Transverse colon (tissue), 4 donors: Measurements from ENCODE around the gene FAIM2. TPM values are rescaled to one million over a fixed set of nuclear protein-coding genes. Genes with fewer than 3 reads are reported as not detected.

Experiments used
- DNase-seq: peaks from one replicate; pipeline ENCODE4 v3.0.0-alpha.2; 2019
- H3K27ac ChIP-seq, 4 donors: fragments of 200-600 bp; sonication (generic); 2 replicates each; pipeline ENCODE4 v1.5.1; 2016 to 2018; ENCODE audit warnings: inconsistent platforms in 4 of 4
- H3K27me3 ChIP-seq: fragments of 200-600 bp; sonication (generic); 2 replicates; pipeline ENCODE4 v1.5.1; 2017; ENCODE audit warnings: inconsistent platforms
- H3K36me3 ChIP-seq, 4 donors: fragments of 200-600 bp; sonication (generic); 2 replicates each; pipeline ENCODE4 v1.5.1; 2017 to 2019; ENCODE audit warnings: inconsistent platforms in 4 of 4
- H3K4me1 ChIP-seq, 4 donors: fragments of 200-600 bp; sonication (generic); 2 replicates each; pipeline ENCODE4 v1.5.1; 2017 to 2020; ENCODE audit warnings: inconsistent platforms in 4 of 4
- H3K4me3 ChIP-seq, 4 donors: fragments of 200-600 bp; sonication (generic); 1 replicate in 1 of 4; 2 replicates in 3 of 4; pipeline versions ENCODE4 v1.5.1 to v1.6.1; 2017 to 2019; ENCODE audit warnings: inconsistent platforms in 4 of 4
- H3K9me3 ChIP-seq, 2 donors: fragments of 200-600 bp; sonication (generic); 2 replicates each; pipeline ENCODE4 v1.5.1; 2017 to 2019; ENCODE audit warnings: inconsistent platforms in 2 of 2
- EP300 ChIP-seq: sonication (generic); formaldehyde crosslinking; IDR thresholded peaks from one replicate; pipeline ENCODE4 v1.6.1; 2017; ENCODE audit warnings: antibody characterized with exemption, low read depth
- POLR2A ChIP-seq: fragments of 450-650 bp; IDR thresholded peaks from one replicate; pipeline ENCODE4 v1.6.1; 2016; ENCODE audit warnings: antibody characterized with exemption, mild to moderate bottlenecking, moderate library complexity
- POLR2AphosphoS5 ChIP-seq, 3 donors: sonication (generic); formaldehyde crosslinking; IDR thresholded peaks; one replicate each; pipeline ENCODE4 v1.6.1; 2016; ENCODE audit warnings: antibody characterized with exemption in 3 of 3
- WGBS, 2 donors: methylation state at CpG; one replicate each; pipeline ENCODE4 v1.1.5; 2018; ENCODE audit warnings: low coverage in 1 of 2; 5-methylcytosine and 5-hydroxymethylcytosine counted together
- in situ Hi-C, 4 donors: fragments of 200-750 bp; cut with MboI; loops; one replicate each; pipeline versions ENCODE4 v1.15.0 to v1.15.1; 2017; ENCODE audit warnings: low sequenced_read_pairs in 3 of 4, low pct_ligation_motif_present in 1 of 4, low pct_unique_long_range_greater_than_20kb in 1 of 4
- intact Hi-C: fragments of 100-400 bp; cut with DNase I; formaldehyde crosslinking; loops from one replicate; pipeline ENCODE4 v1.15.1; 2023; ENCODE audit warnings: low total_unique reads
- total RNA-seq, 4 donors: library from RNA; depleted of rRNA; stranded (reverse); fragments of >200 nt; gene quantifications; one replicate each; pipeline ENCODE4 v1.1.0, GENCODE V29; 2016
- TF ChIP-seq, protein P1 (sequence below), 5 experiments: fragments of 200-600 bp in 3 of 5; fragments of 450-650 bp in 2 of 5; sonication (generic) in 3 of 5; IDR thresholded peaks; 1 replicate in 2 of 5; 2 replicates in 3 of 5; pipeline ENCODE4 v1.5.1; 2016 to 2017; ENCODE audit warnings: antibody characterized with exemption in 5 of 5, inconsistent platforms in 3 of 5, mild to moderate bottlenecking in 2 of 5, moderate library complexity in 1 of 5

The FAIM2 gene
- total RNA-seq, 4 donors from 2014 or later, result 1.5 to 2.8 (median 2.5) TPM

DNA sequence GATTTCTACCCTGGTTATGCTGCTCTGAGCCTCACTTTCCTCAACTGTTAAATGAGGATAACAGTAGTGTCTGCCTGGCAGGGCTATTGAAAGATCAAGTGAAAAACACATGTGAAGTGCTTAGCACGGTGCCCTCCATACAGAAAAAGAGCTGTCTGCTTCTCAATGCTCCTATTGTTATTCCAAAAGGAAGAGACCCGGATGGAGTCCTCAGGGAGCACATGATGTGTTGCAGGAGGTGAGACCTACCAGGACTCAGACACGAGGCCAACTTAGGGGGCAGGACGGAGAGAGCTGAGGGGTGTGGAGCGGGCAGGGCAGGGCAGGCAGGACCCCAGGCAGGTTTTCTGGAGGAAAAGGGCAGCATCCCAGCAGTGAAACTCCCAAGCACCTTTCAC, 8.9 kb downstream of the FAIM2 start:
- peaks cover 0 to 14% (median 0%) of the 10 kb centered on the region in 4 donors for H3K4me1 ChIP-seq
- H3K27me3 ChIP-seq, result no peaks in the 10 kb centered on the region
- H3K36me3 ChIP-seq, result no peaks in the 10 kb centered on the region
- no peak overlapping the region for H3K27ac ChIP-seq
- DNase-seq, result no peak
- intact Hi-C loops (no loop called here), in situ Hi-C loops (no loop called here)
- no peak overlapping the region for H3K4me3 ChIP-seq
- TF ChIP-seq POLR2A (no peak), POLR2AphosphoS5 (IDR thresholded peaks at IDR 0.05) (no peak), EP300 (no peak)
- TF ChIP-seq, protein P1, sequence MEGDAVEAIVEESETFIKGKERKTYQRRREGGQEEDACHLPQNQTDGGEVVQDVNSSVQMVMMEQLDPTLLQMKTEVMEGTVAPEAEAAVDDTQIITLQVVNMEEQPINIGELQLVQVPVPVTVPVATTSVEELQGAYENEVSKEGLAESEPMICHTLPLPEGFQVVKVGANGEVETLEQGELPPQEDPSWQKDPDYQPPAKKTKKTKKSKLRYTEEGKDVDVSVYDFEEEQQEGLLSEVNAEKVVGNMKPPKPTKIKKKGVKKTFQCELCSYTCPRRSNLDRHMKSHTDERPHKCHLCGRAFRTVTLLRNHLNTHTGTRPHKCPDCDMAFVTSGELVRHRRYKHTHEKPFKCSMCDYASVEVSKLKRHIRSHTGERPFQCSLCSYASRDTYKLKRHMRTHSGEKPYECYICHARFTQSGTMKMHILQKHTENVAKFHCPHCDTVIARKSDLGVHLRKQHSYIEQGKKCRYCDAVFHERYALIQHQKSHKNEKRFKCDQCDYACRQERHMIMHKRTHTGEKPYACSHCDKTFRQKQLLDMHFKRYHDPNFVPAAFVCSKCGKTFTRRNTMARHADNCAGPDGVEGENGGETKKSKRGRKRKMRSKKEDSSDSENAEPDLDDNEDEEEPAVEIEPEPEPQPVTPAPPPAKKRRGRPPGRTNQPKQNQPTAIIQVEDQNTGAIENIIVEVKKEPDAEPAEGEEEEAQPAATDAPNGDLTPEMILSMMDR (IDR thresholded peaks at IDR 0.05), result no peak
- WGBS, 2 donors, result 20 to 56% methylated on average over 1 to 5 of the region's 5 CpGs
- H3K9me3 ChIP-seq, result no peaks in the 10 kb centered on the region

DNA sequence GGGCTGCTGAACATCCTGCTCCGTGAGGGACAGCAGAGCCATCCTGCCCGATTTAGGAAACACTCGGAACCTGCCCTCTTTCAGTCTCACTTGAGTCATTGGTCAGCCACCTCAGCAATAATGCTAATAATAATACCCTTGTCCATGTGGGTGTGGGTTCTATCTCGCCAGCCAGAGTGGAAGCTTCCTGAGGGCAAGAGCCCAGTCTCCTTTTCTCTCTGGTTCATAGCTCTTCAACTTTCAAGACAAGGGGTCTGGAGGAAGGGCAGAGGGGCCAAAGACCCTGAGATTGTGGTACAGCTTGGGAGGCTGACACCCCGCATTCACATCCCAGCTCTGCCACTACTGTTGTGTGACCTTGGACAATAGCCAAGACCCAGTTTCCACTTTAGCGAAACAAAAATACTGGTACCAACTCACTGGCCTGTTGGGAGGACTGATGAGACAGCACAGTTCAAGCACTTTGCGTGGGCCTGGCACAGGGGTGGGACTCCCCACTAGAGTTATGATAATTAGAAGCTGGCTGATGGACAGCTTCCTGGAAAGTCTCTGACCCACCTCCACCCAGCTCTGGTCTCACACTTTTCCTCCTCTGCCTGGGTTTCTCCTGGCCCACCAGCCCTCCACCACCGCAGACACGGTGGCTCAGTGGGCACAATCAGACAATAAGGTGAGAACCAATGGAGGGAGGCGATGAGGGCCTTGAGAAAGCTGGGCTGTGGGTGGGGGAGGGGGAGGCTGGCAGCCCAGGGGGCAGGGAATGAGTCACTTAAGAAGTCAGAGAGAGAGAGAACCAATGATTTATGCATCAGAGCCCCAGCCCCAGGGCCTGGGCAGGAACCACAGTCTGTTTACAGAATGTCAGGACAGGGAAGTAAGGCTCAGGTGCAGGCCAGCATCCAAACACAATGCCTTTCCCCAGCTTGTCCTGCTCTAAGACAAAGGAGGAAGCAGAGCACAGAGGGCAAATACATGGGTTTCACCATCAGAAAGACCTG, 9.6 kb downstream of the FAIM2 start:
- peaks cover 0 to 14% (median 0%) of the 10 kb centered on the region in 4 donors for H3K4me1 ChIP-seq
- intact Hi-C loops, result no loop called here
- H3K9me3 ChIP-seq, result no peaks in the 10 kb centered on the region
- H3K27ac ChIP-seq, result no peak overlapping the region
- in situ Hi-C loops, result no loop called here
- DNase-seq, result no peak
- H3K27me3 ChIP-seq, result no peaks in the 10 kb centered on the region
- H3K4me3 ChIP-seq, result no peak overlapping the region
- H3K36me3 ChIP-seq, result no peaks in the 10 kb centered on the region
- no peak for TF ChIP-seq POLR2AphosphoS5 (IDR thresholded peaks at IDR 0.05)
- TF ChIP-seq EP300, result no peak
- no peak for TF ChIP-seq POLR2A
- TF ChIP-seq, protein P1 (IDR thresholded peaks at IDR 0.05), result no peak
- 88 to 91% methylated on average over 3 to 10 of the region's 10 CpGs for WGBS, 2 donors

DNA sequence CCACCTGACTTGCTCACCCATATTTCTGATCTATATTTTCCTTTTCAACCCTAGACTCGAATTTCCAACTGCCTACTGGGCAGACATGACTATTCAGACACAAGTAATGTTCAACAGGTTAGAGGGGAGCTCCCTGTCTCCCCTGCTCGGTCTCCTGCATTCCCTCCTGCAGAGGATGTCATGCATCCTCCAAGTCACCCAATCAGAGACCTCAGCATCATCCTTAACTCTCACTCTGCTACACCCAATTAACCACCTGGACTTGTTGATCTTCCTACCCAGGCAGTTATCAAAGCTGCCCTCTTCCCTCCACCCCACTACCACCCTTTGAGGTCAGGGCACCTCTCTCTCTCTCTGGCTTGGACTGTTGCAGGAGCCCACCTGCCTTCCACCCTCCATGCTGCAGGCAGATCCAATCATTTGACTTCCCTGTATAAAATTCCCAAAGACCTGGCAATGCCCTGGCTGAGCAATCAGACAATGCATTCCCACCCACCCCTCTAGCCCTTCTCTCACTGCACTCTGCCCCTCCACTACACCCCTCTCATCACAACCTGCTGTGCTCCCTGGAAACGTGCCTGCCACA, 10.9 kb downstream of the FAIM2 start:
- Histone ChIP-seq H3K27ac (no peak overlapping the region), H3K4me3 (no peak overlapping the region), H3K4me1 (peaks cover 0 to 21% (median 0%) of the 10 kb centered on the region in 4 donors), H3K9me3 (no peaks in the 10 kb centered on the region), H3K36me3 (no peaks in the 10 kb centered on the region), H3K27me3 (no peaks in the 10 kb centered on the region)
- DNase-seq, result no peak
- no peak for TF ChIP-seq EP300
- TF ChIP-seq POLR2AphosphoS5 (IDR thresholded peaks at IDR 0.05), result no peak
- WGBS, 2 donors, result 57 to 78% methylated on average over 2 to 3 of the region's 3 CpGs
- in situ Hi-C loops, result no loop called here
- intact Hi-C loops, result no loop called here

DNA sequence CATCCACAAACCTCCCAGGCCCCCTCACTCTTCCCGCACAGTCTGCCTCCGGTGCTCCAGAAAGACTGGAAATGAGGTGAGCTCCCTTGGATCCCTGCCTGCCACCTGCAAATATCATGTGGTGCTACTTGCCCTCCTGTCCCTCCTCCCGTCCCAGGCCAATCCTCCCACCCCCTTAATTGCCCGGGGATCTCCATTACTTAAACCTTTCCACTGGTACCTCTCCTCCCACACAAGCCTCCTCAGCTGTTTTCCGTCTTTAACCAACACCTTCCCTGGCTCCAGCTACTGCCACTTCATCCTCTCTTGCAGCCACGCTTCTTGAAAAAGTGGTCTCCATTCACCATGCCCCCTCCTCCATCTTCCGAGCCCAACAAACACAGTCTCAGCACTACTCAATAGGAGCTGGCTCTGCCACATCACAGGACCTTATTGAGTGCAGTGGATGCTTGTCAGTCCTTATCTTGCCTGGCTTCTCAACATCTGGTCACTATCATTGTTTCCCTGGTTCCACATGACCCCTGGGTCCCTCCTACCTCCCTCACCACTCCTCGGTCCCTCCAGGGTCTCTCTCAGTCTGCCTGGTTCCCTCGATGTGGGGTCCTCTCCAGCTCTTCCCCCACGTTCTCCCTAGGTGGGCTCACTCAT, 11.5 kb downstream of the FAIM2 start:
- intact Hi-C loops (no loop called here), in situ Hi-C loops (no loop called here)
- no peaks in the 10 kb centered on the region for H3K9me3 ChIP-seq
- H3K27ac ChIP-seq, result no peak overlapping the region
- no peaks in the 10 kb centered on the region for H3K36me3 ChIP-seq
- no peak overlapping the region for H3K4me3 ChIP-seq
- DNase-seq, result no peak
- peaks cover 0 to 22% (median 0%) of the 10 kb centered on the region in 4 donors for H3K4me1 ChIP-seq
- H3K27me3 ChIP-seq, result no peaks in the 10 kb centered on the region
- 80 to 94% methylated on average over 3 to 10 of the region's 10 CpGs for WGBS, 2 donors
- TF ChIP-seq POLR2AphosphoS5 (IDR thresholded peaks at IDR 0.05), result no peak
- no peak for TF ChIP-seq POLR2A
- TF ChIP-seq, protein P1 (IDR thresholded peaks at IDR 0.05), result no peak
- TF ChIP-seq EP300, result no peak
